Fibroblast of the aortic adventitia (primary cell): ENCODE results near the gene HAPLN3. TPM values are rescaled to one million over a fixed set of nuclear protein-coding genes. Genes with fewer than 3 reads are reported as not detected.
"Not testable (repeated sequence)": the region's sequence is repeated elsewhere in the genome, so short reads cannot be mapped to it uniquely, and the experiment has no call there.

ENCODE experiments used
- DNase-seq: peaks from one replicate; pipeline ENCODE4 v3.0.0-alpha.2; 2010; ENCODE audit warnings: low read depth
- H3K4me3 ChIP-seq: 2 replicates; pipeline ENCODE4 v1.5.1; 2011; ENCODE audit warnings: low read depth, mild to moderate bottlenecking, control low read depth, low read length, moderate library complexity
- CTCF ChIP-seq: IDR thresholded peaks from 2 replicates; pipeline ENCODE4 v1.5.1; 2011; ENCODE audit warnings: mild to moderate bottlenecking, low read length, control low read depth, inconsistent platforms; ENCODE audit not compliant: insufficient read depth
- total RNA-seq: library from RNA; depleted of rRNA; stranded (reverse); fragments of >200 nt; gene quantifications from 2 replicates; pipeline ENCODE4 v1.2.3, GENCODE V29; 2012; ENCODE audit warnings: low replicate concordance

HAPLN3 gene
- total RNA-seq, 1 donor: 2.8 TPM

GRCh38 chr15:88932271-88932874, 37.0 kb upstream of the HAPLN3 start:
- peak; percentile 26 for DNase-seq
- no peak for TF ChIP-seq CTCF
- H3K4me3 ChIP-seq: no peak overlapping the region

DNA sequence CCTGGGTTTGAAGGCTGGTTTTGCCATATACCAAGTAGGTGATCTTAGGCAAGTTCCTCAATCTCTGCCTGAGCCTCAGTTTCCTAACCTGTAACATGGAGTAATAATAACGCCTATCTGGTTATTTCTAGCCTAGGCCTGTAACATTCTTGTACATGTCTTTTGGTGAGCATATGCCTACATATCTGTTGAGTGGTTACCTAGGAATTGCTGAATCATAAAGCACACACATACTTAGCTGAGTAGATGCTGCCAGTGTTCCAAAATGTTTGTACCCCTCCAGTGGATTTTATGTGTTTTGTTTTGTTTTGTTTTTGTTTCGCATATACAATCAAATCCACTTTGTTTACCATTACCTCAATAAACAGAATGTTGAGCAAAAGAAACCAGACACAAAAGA, 35.2 kb upstream of the HAPLN3 start:
- no peak for TF ChIP-seq CTCF
- no peak for DNase-seq
- H3K4me3 ChIP-seq: no peak overlapping the region

DNA sequence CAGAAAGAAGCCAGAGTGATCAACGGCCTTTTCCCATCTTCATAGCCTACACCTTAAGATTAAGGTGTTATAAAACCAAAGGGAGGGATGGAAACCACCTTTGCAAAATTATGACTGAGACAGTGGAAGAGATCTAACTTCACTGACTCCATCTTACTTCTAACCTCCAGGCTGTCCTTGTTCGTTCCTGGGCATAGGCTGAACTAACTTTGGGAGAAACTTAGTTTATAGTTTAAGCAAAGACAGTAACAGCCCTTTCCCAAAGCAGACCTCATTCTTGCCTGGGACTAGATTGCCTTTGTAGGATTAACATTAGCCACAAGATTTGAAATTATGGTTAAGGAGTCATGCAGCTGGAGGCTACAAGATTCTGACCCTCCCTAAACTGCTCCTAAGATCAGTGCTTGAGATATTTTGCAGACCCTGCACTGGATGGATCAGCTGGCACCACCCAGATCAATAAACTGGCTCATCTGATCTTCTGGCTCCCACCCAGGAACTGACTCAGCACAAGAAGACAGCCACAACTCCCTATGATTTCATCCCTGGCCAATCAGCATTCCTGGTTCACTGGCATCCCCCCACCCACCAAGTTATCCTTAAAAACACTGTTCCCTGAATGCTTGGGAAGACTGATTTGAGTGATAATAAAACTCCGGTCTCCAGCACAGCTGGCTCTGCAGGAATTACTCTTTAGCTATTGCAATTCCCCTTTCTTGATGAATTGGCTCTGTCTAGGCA, 34.2 kb upstream of the HAPLN3 start:
- not testable (repeated sequence) for H3K4me3 ChIP-seq, DNase-seq

GRCh38 chr15:88928192-88928591, 32.8 kb upstream of the HAPLN3 start:
- not testable (repeated sequence) for DNase-seq, H3K4me3 ChIP-seq

- not testable (repeated sequence) for DNase-seq, H3K4me3 ChIP-seq
These were observed 30.3 kb upstream of the HAPLN3 start for GRCh38 chr15:88925648-88926047.

DNA sequence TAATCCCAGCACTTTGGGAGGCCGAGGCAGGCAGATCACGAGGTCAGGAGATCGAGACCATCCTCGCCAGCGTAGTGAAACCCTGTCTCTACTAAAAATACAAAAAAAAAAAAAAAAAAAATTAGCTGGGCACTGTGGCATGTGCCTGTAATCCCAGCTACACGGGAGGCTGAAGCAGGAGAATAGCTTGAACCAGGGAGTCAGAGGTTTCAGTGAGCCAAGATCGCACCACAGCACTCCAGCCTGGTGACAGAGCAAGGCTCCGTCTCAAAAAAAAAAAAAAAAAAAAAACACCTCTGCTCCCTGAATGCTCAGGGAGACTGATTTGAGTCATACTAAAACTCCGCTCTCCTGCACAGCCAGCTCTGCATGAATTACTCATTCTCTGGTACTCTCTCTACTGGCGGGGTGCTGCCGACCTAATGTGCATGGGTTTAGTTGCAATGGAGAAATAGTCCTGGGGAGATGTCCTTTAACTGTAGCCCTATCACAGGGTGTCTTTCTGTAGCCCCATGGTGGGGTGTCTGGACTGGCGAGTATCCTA, 25.6 kb upstream of the HAPLN3 start:
- DNase-seq: peak; percentile 56
- not testable (repeated sequence) for H3K4me3 ChIP-seq

DNA sequence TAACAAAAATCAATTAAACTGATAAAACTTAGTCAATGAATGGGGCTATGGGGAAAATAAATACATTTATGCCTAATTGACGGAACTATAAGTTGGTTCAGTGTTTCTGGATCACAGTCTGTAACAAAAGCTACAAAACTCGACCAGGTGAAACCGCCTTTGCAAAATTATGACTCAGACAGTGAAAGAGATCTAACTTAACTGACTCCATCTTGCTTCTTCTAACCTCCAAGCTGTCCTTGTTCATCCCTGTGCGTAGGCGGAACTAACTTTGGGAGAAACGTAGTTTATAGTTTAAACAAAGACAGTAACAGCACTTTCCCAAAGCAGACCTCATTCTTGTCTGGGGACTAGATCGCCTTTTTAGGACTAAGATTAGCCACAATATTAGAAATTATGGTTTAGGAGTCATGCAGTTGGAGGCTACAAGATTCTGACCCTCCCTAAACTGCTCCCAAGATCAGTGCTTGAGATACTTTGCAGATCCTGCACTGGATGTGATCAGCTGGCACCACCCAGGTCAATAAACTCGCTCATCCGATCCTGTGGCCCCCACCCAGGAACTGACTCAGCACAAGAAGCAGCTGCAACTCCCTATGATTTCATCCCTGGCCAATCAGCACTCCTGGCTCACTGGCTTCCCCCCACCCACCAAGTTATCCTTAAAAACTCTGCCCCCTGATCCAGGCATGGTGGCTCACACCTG, 25.0 kb upstream of the HAPLN3 start:
- peak; percentile 54 for DNase-seq
- H3K4me3 ChIP-seq: no peak overlapping the region
- no peak for TF ChIP-seq CTCF

- DNase-seq: peak; percentile 95
- TF ChIP-seq CTCF: no peak
- H3K4me3 ChIP-seq: no peak overlapping the region
These were observed 23.4 kb upstream of the HAPLN3 start for GRCh38 chr15:88918738-88919137.

- no peak for TF ChIP-seq CTCF
- DNase-seq: no peak
These were observed 22.4 kb upstream of the HAPLN3 start for GRCh38 chr15:88917760-88918159.

More at GRCh38 chr15:88917760-88918159, 22.4 kb upstream of the HAPLN3 start:
- no peak overlapping the region for H3K4me3 ChIP-seq
